SK-N-SH (cell line): ENCODE measurements around the gene FUT7. TPM values are rescaled to one million over a fixed set of nuclear protein-coding genes. Genes with fewer than 3 reads are reported as not detected.

Experiments
- CTCF ChIA-PET: fragments of 300-600, 350-600 bp; formaldehyde crosslinking; extraction: SDS; loops from one replicate; lab custom pipeline; 2021; lab: Yijun Ruan, JAX
- POLR2A ChIA-PET: fragments of 350-600 bp; sonication (Branson Sonifier 250); formaldehyde crosslinking; extraction: SDS; loops from one replicate; lab custom pipeline; 2020; ENCODE audit warnings: antibody characterized with exemption, inconsistent platforms; lab: Yijun Ruan, JAX
- DNase-seq: peaks from one replicate; pipeline ENCODE4 v3.0.0; 2012
- H2AFZ ChIP-seq: fragments of 200-600 bp; sonication (generic); 2 replicates; pipeline ENCODE4 v1.8.1; 2016; ENCODE audit warnings: antibody characterized with exemption, mild to moderate bottlenecking, low read depth
- H3F3A ChIP-seq: fragments of 200-600 bp; sonication (generic); replicated peaks from 2 replicates; pipeline ENCODE3; 2016; ENCODE audit warnings: antibody characterized with exemption, mild to moderate bottlenecking; ENCODE audit not compliant: insufficient read depth
- H3K27ac ChIP-seq, 2 experiments: fragments of 200-500 bp in 1 of 2; fragments of 200-600 bp in 1 of 2; sonication (Bioruptor generic) in 1 of 2; sonication (generic), shearing (Covaris generic) in 1 of 2; 2 replicates each; pipeline versions ENCODE4 v1.5.1 to v1.6.1; 2014 to 2016; ENCODE audit warnings: low read depth in 2 of 2, inconsistent platforms in 1 of 2, low read length in 1 of 2, mild to moderate bottlenecking in 1 of 2, mixed read lengths in 1 of 2
- H3K27me3 ChIP-seq: fragments of 200-600 bp; sonication (generic), shearing (Covaris generic); 2 replicates; pipeline ENCODE4 v1.6.1; 2016; ENCODE audit warnings: mixed run types; ENCODE audit not compliant: insufficient read depth
- H3K36me3 ChIP-seq, 2 experiments: fragments of 200-500 bp in 1 of 2; fragments of 200-600 bp in 1 of 2; sonication (Bioruptor generic) in 1 of 2; sonication (generic) in 1 of 2; replicated peaks in 1 of 2; 2 replicates each; pipeline versions ENCODE3 to v1.5.1; 2014 to 2016; ENCODE audit warnings: low read length in 1 of 2, mild to moderate bottlenecking in 1 of 2; ENCODE audit not compliant: insufficient read depth in 2 of 2, control insufficient read depth in 1 of 2
- H3K4me1 ChIP-seq, 2 experiments: fragments of 200-500 bp in 1 of 2; fragments of 200-600 bp in 1 of 2; sonication (Bioruptor generic) in 1 of 2; sonication (generic), shearing (Covaris generic) in 1 of 2; 2 replicates each; pipeline versions ENCODE4 v1.5.1 to v1.6.1; 2014 to 2016; ENCODE audit warnings: low read depth in 1 of 2, low read length in 1 of 2, mixed run types in 1 of 2; ENCODE audit not compliant: insufficient read depth in 2 of 2, control insufficient read depth in 1 of 2
- H3K4me2 ChIP-seq: fragments of 200-600 bp; sonication (generic), shearing (Covaris generic); 2 replicates; pipeline ENCODE4 v1.6.1; 2017; ENCODE audit warnings: mixed run types
- H3K4me3 ChIP-seq, 2 experiments: fragments of 200-500 bp in 1 of 2; fragments of 200-600 bp in 1 of 2; sonication (Bioruptor generic) in 1 of 2; sonication (generic), shearing (Covaris generic) in 1 of 2; 2 replicates each; pipeline versions ENCODE4 v1.5.1 to v1.8.1; 2014 to 2016; ENCODE audit warnings: low read depth in 2 of 2, inconsistent platforms in 1 of 2, low read length in 1 of 2, mild to moderate bottlenecking in 1 of 2, mixed read lengths in 1 of 2, moderate library complexity in 1 of 2
- H3K79me2 ChIP-seq: fragments of 200-600 bp; sonication (generic); 2 replicates; pipeline ENCODE4 v1.8.1; 2017; ENCODE audit warnings: mild to moderate bottlenecking; ENCODE audit not compliant: insufficient read depth
- H3K9ac ChIP-seq: fragments of 200-600 bp; sonication (generic); 2 replicates; pipeline ENCODE4 v1.6.1; 2017; ENCODE audit warnings: mixed run types
- H3K9me2 ChIP-seq: fragments of 200-600 bp; sonication (generic); 2 replicates; pipeline ENCODE4 v1.6.1; 2017; ENCODE audit warnings: mixed run types
- H3K9me3 ChIP-seq: fragments of 200-600 bp; sonication (generic); 2 replicates; pipeline ENCODE4 v1.6.1; 2017; ENCODE audit warnings: mixed run types, mild to moderate bottlenecking, moderate library complexity
- H4K20me1 ChIP-seq: fragments of 200-600 bp; sonication (generic); 2 replicates; pipeline ENCODE4 v1.6.1; 2017; ENCODE audit warnings: mild to moderate bottlenecking, mixed run types; ENCODE audit not compliant: insufficient read depth
- CHD2 ChIP-seq: fragments of 150-350 bp; IDR thresholded peaks from 2 replicates; pipeline ENCODE4 v1.6.1; 2018; ENCODE audit warnings: low read length; ENCODE audit not compliant: partially characterized antibody
- EP300 ChIP-seq, 2 experiments: IDR thresholded peaks; 2 replicates each; pipeline versions ENCODE4 v1.4.0 to v1.6.1; 2012; ENCODE audit warnings: borderline replicate concordance in 1 of 2, low read depth in 1 of 2, low read length in 1 of 2
- EZH2phosphoT487 ChIP-seq: fragments of 200-600 bp; sonication (generic); IDR thresholded peaks from 2 replicates; pipeline ENCODE4 v1.6.1; 2017; ENCODE audit warnings: low read depth, mixed run types, mild to moderate bottlenecking, antibody characterized with exemption, moderate library complexity, borderline replicate concordance
- FOXJ3 ChIP-seq: sonication (generic); formaldehyde crosslinking; IDR thresholded peaks from 2 replicates; pipeline ENCODE4 v1.5.1; 2020; ENCODE audit warnings: mild to moderate bottlenecking, missing genetic modification reagents
- FOXM1 ChIP-seq: IDR thresholded peaks from 2 replicates; pipeline ENCODE4 v1.4.0; 2012; ENCODE audit warnings: low read depth, mild to moderate bottlenecking
- JUND ChIP-seq: IDR thresholded peaks from 2 replicates; pipeline ENCODE4 v1.4.0; 2012
- MEF2A ChIP-seq: IDR thresholded peaks from 2 replicates; pipeline ENCODE4 v1.4.0; 2012; ENCODE audit warnings: low read depth, borderline replicate concordance
- MXI1 ChIP-seq: IDR thresholded peaks from 2 replicates; pipeline ENCODE4 v1.6.1; 2012; ENCODE audit warnings: mild to moderate bottlenecking, low read depth, low read length, improper control_type of control experiment
- POLR2AphosphoS5 ChIP-seq: IDR thresholded peaks from 2 replicates; pipeline ENCODE4 v1.6.1; 2012; ENCODE audit warnings: low read depth, low read length
- RAD21 ChIP-seq: IDR thresholded peaks from 2 replicates; pipeline ENCODE4 v1.6.1; 2012; ENCODE audit warnings: mild to moderate bottlenecking, low read length
- RCOR1 ChIP-seq: fragments of 150-350 bp; IDR thresholded peaks from 2 replicates; pipeline ENCODE4 v1.6.1; 2017; ENCODE audit warnings: antibody characterized with exemption, low read length
- RXRA ChIP-seq: IDR thresholded peaks from 2 replicates; pipeline ENCODE4 v1.4.0; 2012; ENCODE audit warnings: low read depth, mild to moderate bottlenecking, borderline replicate concordance
- SMC3 ChIP-seq: IDR thresholded peaks from 2 replicates; pipeline ENCODE4 v1.6.1; 2012; ENCODE audit warnings: low read depth, low read length, improper control_type of control experiment
- TEAD4 ChIP-seq: IDR thresholded peaks from 2 replicates; pipeline ENCODE4 v1.4.0; 2012; ENCODE audit warnings: mild to moderate bottlenecking, borderline replicate concordance; ENCODE audit not compliant: insufficient read depth
- WGBS: methylation state at CpG from one replicate; pipeline ENCODE4 v1.1.6; 2017; ENCODE audit warnings: low lambda C conversion rate; 5-methylcytosine and 5-hydroxymethylcytosine counted together
- polyA plus RNA-seq, 3 experiments: library from polyadenylated mRNA; depleted of rRNA; stranded (reverse); fragments of >200 nt; gene quantifications; 2 replicates each; pipeline ENCODE4 v1.2.3, GENCODE V29; 2012
- TF ChIP-seq, protein P1 (sequence below): fragments of 200-600 bp; sonication (generic); IDR thresholded peaks from 2 replicates; pipeline ENCODE4 v1.6.1; 2017; ENCODE audit warnings: antibody characterized with exemption, mild to moderate bottlenecking, moderate library complexity
- TF ChIP-seq, protein P2 (sequence below): fragments of 150-350 bp; IDR thresholded peaks from 2 replicates; pipeline ENCODE4 v1.6.1; 2017; ENCODE audit warnings: antibody characterized with exemption, low read length, low read depth, borderline replicate concordance
- TF ChIP-seq, protein P3 (sequence below): IDR thresholded peaks from 2 replicates; pipeline ENCODE4 v1.4.0; 2012; ENCODE audit warnings: low read depth, borderline replicate concordance

FUT7 gene
- polyA plus RNA-seq, 1 of the 3 experiments (the other 2 are of a cell fraction) = not detected

DNA sequence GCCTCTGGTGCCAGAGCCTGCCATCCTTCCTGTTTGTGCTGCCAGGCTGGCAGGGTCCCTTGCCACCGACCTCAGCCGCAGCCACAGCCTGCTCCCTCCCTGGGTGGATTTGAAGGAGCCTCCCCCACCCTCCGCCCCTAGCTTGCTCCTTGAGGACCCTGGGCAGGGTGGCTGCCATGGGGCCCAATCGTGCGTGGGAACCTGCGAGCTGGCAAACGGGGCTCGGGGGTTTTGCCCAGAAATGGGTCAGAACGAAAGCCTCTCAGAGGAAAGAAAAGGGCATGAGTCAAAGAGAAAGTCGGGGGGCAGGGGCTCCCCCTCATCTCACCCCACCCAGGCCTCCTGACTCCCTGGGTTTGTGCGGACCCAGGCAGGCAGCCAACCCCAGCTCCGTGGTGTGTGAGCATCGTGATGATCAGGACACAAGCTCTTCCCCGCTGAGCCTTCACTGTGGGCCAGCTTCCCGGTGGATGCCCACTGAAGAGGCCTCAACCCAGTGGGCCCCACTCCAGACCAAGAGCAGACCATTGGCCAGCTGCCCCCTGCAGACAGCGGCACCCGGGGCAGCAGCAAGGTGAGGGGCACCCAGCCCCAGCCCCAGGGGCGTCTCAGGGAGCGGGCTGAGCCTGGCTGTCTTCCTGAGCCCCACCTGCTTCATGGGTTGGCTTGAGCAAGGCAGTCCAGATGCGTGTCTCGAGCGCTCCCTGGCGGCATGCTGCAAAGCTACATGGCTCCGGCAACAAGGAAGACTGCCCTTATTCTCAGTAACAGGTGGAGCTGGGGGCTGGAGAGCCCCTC is 3.0 kb upstream of the FUT7 start:
- Histone ChIP-seq H2AFZ (no peak overlapping the region), H3K9me2 (no peaks in the 10 kb centered on the region), H4K20me1 (no peaks in the 10 kb centered on the region), H3K9me3 (no peaks in the 10 kb centered on the region), H3K4me3 (peak overlapping the region in 1 of 2 experiments; percentile 20; a peak in 1 of 4 replicates), H3K9ac (no peak overlapping the region), H3K4me2 (peak overlapping the region; percentile 8; the same call in 1 of the 2 replicates), H3K27ac (peak overlapping the region in 1 of 2 experiments; percentile 39; a peak in 1 of 4 replicates), H3K4me1 (peaks cover 0 to 21% of the 10 kb centered on the region in 2 experiments; a peak in 1 of 4 replicates), H3K79me2 (no peaks in the 10 kb centered on the region), H3K27me3 (no peaks in the 10 kb centered on the region), H3F3A (peaks cover 4% of the 10 kb centered on the region)
- DNase-seq = peak; percentile 93
- POLR2A ChIA-PET = interaction anchor here (1.5 to 1.9 kb wide), 3 partner anchors 10 to 87 kb away, joined by 6 to 13 read pairs (median 8); partner anchors contain the start of gene NPDC1
- 25% methylated on average over 13 of the region's 24 CpGs for WGBS
- CTCF ChIA-PET = interaction anchor here (0.6 to 15.1 kb wide), 50 partner anchors 10 to 274 kb away, joined by 3 to 350 read pairs (median 5); partner anchors contain the start of genes AJM1, C8G, CCDC183 and CLIC3
- peak; percentile 90 for TF ChIP-seq SMC3
- peak; percentile 85 for TF ChIP-seq RAD21
- TF ChIP-seq RXRA = no peak
- TF ChIP-seq FOXM1 = no peak
- peak; percentile 35; the same call in 1 of the 2 replicates for TF ChIP-seq RCOR1
- TF ChIP-seq, protein P1, sequence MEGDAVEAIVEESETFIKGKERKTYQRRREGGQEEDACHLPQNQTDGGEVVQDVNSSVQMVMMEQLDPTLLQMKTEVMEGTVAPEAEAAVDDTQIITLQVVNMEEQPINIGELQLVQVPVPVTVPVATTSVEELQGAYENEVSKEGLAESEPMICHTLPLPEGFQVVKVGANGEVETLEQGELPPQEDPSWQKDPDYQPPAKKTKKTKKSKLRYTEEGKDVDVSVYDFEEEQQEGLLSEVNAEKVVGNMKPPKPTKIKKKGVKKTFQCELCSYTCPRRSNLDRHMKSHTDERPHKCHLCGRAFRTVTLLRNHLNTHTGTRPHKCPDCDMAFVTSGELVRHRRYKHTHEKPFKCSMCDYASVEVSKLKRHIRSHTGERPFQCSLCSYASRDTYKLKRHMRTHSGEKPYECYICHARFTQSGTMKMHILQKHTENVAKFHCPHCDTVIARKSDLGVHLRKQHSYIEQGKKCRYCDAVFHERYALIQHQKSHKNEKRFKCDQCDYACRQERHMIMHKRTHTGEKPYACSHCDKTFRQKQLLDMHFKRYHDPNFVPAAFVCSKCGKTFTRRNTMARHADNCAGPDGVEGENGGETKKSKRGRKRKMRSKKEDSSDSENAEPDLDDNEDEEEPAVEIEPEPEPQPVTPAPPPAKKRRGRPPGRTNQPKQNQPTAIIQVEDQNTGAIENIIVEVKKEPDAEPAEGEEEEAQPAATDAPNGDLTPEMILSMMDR = peak; percentile 81
- 0 out of 2 replicates have a peak, but pooled peaks have one; percentile 21 for TF ChIP-seq FOXJ3 (CRISPR knock-in tag)
- TF ChIP-seq, all 33 proteins: peak for 5
- peaks cover 0 to 16% of the 10 kb centered on the region in 2 experiments for H3K36me3 ChIP-seq

DNA sequence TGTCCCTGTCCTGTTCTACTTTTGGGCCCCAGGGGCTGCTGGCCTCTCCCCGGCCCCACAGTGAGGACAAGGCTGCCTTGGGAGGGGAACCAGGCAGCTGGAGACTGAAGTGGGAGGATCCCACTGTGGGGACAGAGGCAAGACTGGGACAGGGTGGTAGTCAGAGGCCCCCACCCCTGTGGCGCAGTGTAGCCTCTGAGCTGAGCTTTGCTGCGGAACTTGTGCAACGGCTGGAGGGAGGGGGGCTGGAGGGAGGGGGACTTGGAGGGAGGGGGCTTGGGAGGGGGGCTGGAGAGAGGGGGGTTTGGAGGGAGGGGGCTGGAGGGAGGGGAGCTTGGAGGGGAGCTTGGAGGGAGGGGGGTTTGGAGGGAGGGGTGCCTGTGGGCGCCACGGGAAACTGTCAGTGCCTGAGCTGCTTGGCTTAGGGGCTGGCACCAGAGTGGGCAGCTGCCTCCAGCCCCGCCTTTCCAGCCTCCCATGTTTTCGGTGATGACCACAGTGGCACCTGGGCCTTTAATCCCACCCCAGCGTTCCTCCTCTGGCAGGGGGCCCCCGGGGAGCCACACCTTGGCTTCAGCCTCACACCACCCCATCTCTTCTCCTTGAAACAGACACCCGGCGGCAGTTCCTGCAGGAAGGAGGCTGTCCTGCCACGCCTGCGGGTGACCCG is 2.3 kb upstream of the FUT7 start:
- Histone ChIP-seq H3K4me3 (no peak overlapping the region), H3K36me3 (peaks cover 0 to 8% of the 10 kb centered on the region in 2 experiments), H3K4me1 (peaks cover 0 to 26% of the 10 kb centered on the region in 2 experiments; a peak in 1 of 4 replicates), H3K9ac (no peak overlapping the region), H2AFZ (no peak overlapping the region), H3K27me3 (no peaks in the 10 kb centered on the region), H3K4me2 (no peak overlapping the region), H3K27ac (no peak overlapping the region), H3F3A (peaks cover 4% of the 10 kb centered on the region), H4K20me1 (no peaks in the 10 kb centered on the region), H3K9me3 (no peaks in the 10 kb centered on the region), H3K9me2 (no peaks in the 10 kb centered on the region), H3K79me2 (no peaks in the 10 kb centered on the region)
- POLR2A ChIA-PET = interaction anchor here (1.5 to 1.9 kb wide), 3 partner anchors 10 to 86 kb away, joined by 6 to 13 read pairs (median 8); partner anchors contain the start of gene NPDC1
- CTCF ChIA-PET = interaction anchor here (0.7 to 15.1 kb wide), 27 partner anchors 9 to 262 kb away, joined by 3 to 350 read pairs (median 11); partner anchors contain the start of genes AJM1, C8G, CCDC183 and FBXW5
- peak; percentile 63 for DNase-seq
- 52% methylated on average over 8 of the region's 15 CpGs for WGBS
- TF ChIP-seq MEF2A (no peak), RAD21 (no peak), TEAD4 (no peak), POLR2AphosphoS5 (no peak), MXI1 (no peak), CHD2 (no peak), JUND (no peak), RCOR1 (no peak), EZH2phosphoT487 (no peak), EP300 (IDR thresholded peaks at IDR 0.05; ENCODE audit: borderline replicate concordance in 1 of 2, low read depth in 1 of 2, low read length in 1 of 2) (no peak)
- TF ChIP-seq, protein P1 = no peak
- TF ChIP-seq, protein P2, sequence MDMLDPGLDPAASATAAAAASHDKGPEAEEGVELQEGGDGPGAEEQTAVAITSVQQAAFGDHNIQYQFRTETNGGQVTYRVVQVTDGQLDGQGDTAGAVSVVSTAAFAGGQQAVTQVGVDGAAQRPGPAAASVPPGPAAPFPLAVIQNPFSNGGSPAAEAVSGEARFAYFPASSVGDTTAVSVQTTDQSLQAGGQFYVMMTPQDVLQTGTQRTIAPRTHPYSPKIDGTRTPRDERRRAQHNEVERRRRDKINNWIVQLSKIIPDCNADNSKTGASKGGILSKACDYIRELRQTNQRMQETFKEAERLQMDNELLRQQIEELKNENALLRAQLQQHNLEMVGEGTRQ = no peak
- TF ChIP-seq, protein P3, sequence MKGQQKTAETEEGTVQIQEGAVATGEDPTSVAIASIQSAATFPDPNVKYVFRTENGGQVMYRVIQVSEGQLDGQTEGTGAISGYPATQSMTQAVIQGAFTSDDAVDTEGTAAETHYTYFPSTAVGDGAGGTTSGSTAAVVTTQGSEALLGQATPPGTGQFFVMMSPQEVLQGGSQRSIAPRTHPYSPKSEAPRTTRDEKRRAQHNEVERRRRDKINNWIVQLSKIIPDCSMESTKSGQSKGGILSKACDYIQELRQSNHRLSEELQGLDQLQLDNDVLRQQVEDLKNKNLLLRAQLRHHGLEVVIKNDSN = no peak
